Measurements from ENCODE around the gene LGR6. TPM values are rescaled to one million over a fixed set of nuclear protein-coding genes. Genes with fewer than 3 reads are reported as not detected.

LGR6 gene
- total and polyA plus RNA-seq, 2 donors (not counting 1 experiment from before 2014, with no cell fraction given) = 0.28 TPM; not detected in 1

GRCh38 chr1:202184750-202185460, 8.7 kb upstream of the LGR6 start:
- WGBS (ENCODE audit: insufficient coverage) = 37% methylated on average over 13 of the region's 19 CpGs

More at GRCh38 chr1:202184750-202185460, 8.7 kb upstream of the LGR6 start:
- Histone ChIP-seq H3K9me3 (ENCODE audit: control extremely low read depth in 1 of 3, control insufficient read depth in 2 of 3, insufficient read depth in 1 of 3, low read length in 2 of 3) (no peaks in the 10 kb centered on the region), H2AFZ (ENCODE audit: insufficient read depth, low read depth, low read length, poor library complexity, severe bottlenecking) (peak overlapping the region; percentile 16), H3K36me3 (replicated peaks in 1 of 2; ENCODE audit: control extremely low read depth in 1 of 2, control insufficient read depth in 1 of 2, extremely low read depth in 1 of 2, insufficient read depth in 2 of 2, low read length in 1 of 2) (no peaks in the 10 kb centered on the region), H3K4me2 (replicated peaks; ENCODE audit: low read depth, low read length, poor library complexity, severe bottlenecking) (peak overlapping the region; percentile 21), H3K9ac (ENCODE audit: low read length) (no peak overlapping the region), H3K4me1 (ENCODE audit: control insufficient read depth in 2 of 2, insufficient read depth in 2 of 2, low read length in 2 of 2) (peaks cover 5 to 6% of the 10 kb centered on the region in 2 donors), H3K27ac (ENCODE audit: low read length in 2 of 2) (no peak overlapping the region), H4K20me1 (ENCODE audit: control insufficient read depth, insufficient read depth, low read length, poor library complexity, severe bottlenecking) (no peaks in the 10 kb centered on the region), H3K27me3 (replicated peaks in 1 of 4; ENCODE audit: control extremely low read depth in 1 of 4, control insufficient read depth in 3 of 4, insufficient read depth in 4 of 4, low read length in 3 of 4) (peaks cover 0 to 31% (median 5%) of the 10 kb centered on the region in 4 experiments), H3K79me2 (ENCODE audit: control insufficient read depth, insufficient read depth, low read length) (no peaks in the 10 kb centered on the region), H3K4me3 (ENCODE audit: control extremely low read depth in 1 of 5, extremely low read depth in 1 of 5, insufficient read depth in 1 of 5, low read depth in 2 of 5, low read length in 4 of 5) (no peak overlapping the region)
- Mint-ChIP-seq H3K4me3 (no peak overlapping the region), H3K27me3 (peaks cover 46% of the 10 kb centered on the region), H3K27ac (no peak overlapping the region), H3K9me3 (ENCODE audit: insufficient read depth) (no peaks in the 10 kb centered on the region), H3K4me1 (peaks cover 9% of the 10 kb centered on the region)
- intact Hi-C loops (cut with micrococcal nuclease) = loop anchor here (2.0 kb wide), 1 partner anchor 22 kb away; no protein-coding TSS in a partner anchor
- CTCF ChIA-PET = interaction anchor here (0.5 to 5.6 kb wide), 13 partner anchors 8 to 535 kb away, joined by 3 to 37 read pairs (median 5); partner anchors contain the start of gene PTPN7
- DNase-seq (peak; percentile 71), ATAC-seq (ENCODE audit: low read depth) (peak; percentile 50)
- TF ChIP-seq CTCF (IDR thresholded peaks at IDR 0.05) (peak; percentile 78), EZH2 (IDR thresholded peaks at IDR 0.05; ENCODE audit: borderline replicate concordance, insufficient read depth, low read depth, low read length, poor library complexity, severe bottlenecking) (no peak)
- POLR2A ChIA-PET = no interaction called here
